Caco-2 (cell line): ENCODE measurements around the gene EPHB3. TPM values are rescaled to one million over a fixed set of nuclear protein-coding genes. Genes with fewer than 3 reads are reported as not detected.

Source experiments
- BruUV-seq: library from RNA; stranded (reverse); fragments of 400-500 nt; replicated peaks from 2 replicates; lab custom pipeline; 2021; lab: Mats Ljungman, UMichigan
- CTCF ChIA-PET: fragments of 300-600 bp; sonication (Branson Sonifier 250); formaldehyde crosslinking; loops from one replicate; lab custom pipeline; 2022; ENCODE audit warnings: antibody characterized with exemption; lab: Charles Lee
- POLR2A ChIA-PET: fragments of 300-600 bp; sonication (Branson Sonifier 250); formaldehyde crosslinking; loops from one replicate; lab custom pipeline; 2022; ENCODE audit warnings: antibody characterized with exemption; lab: Charles Lee
- DNase-seq, 2 experiments: peaks; one replicate each; pipeline versions ENCODE4 v3.0.0 to v3.0.0-alpha.2; 2020 to 2022
- H3K27me3 ChIP-seq: replicated peaks from 2 replicates; pipeline ENCODE4 v1.6.0; 2011; ENCODE audit warnings: low read length; ENCODE audit not compliant: control insufficient read depth, insufficient read depth
- H3K36me3 ChIP-seq: 2 replicates; pipeline ENCODE4 v1.5.1; 2011; ENCODE audit warnings: low read length; ENCODE audit not compliant: control insufficient read depth, insufficient read depth
- H3K4me1 ChIP-seq: fragments of 250-450 bp; sonication (Bioruptor Pico); 2 replicates; pipeline ENCODE4 v1.5.1; 2020; ENCODE audit warnings: mild to moderate bottlenecking
- H3K4me3 ChIP-seq: 2 replicates; pipeline ENCODE4 v1.5.1; 2011; ENCODE audit warnings: low read depth, mild to moderate bottlenecking, control low read depth, low read length
- H3K9me3 ChIP-seq: fragments of 250-450 bp; sonication (Bioruptor Pico); 2 replicates; pipeline ENCODE4 v1.5.1; 2020; ENCODE audit warnings: mild to moderate bottlenecking, moderate library complexity
- H3K27ac Mint-ChIP-seq: one replicate; pipeline ENCODE4 v1.8.0; 2022; ENCODE audit warnings: mixed read lengths; ENCODE audit not compliant: unreplicated experiment
- H3K27me3 Mint-ChIP-seq: one replicate; pipeline ENCODE4 v1.8.0; 2022; ENCODE audit warnings: mixed read lengths; ENCODE audit not compliant: insufficient read depth, unreplicated experiment
- H3K36me3 Mint-ChIP-seq: one replicate; pipeline ENCODE4 v1.8.0; 2022; ENCODE audit warnings: mild to moderate bottlenecking, mixed read lengths; ENCODE audit not compliant: insufficient read depth, unreplicated experiment
- H3K4me1 Mint-ChIP-seq: one replicate; pipeline ENCODE4 v1.8.0; 2022; ENCODE audit warnings: low read depth, mixed read lengths; ENCODE audit not compliant: unreplicated experiment
- H3K4me3 Mint-ChIP-seq: one replicate; pipeline ENCODE4 v1.8.0; 2022; ENCODE audit warnings: mild to moderate bottlenecking, moderate library complexity, mixed read lengths; ENCODE audit not compliant: unreplicated experiment
- H3K9me3 Mint-ChIP-seq: one replicate; pipeline ENCODE4 v1.8.0; 2022; ENCODE audit warnings: mixed read lengths; ENCODE audit not compliant: unreplicated experiment
- CTCF ChIP-seq, 2 experiments: fragments of 200-600 bp in 1 of 2; IDR thresholded peaks; 1 replicate in 1 of 2; 2 replicates in 1 of 2; pipeline versions ENCODE4 v1.5.1 to v1.8.0; 2011 to 2022; ENCODE audit warnings: antibody characterized with exemption in 1 of 2, control low read depth in 1 of 2, inconsistent platforms in 1 of 2, low read depth in 1 of 2, low read length in 1 of 2, mild to moderate bottlenecking in 1 of 2, moderate library complexity in 1 of 2; ENCODE audit not compliant: insufficient read depth in 1 of 2, severe bottlenecking in 1 of 2, unreplicated experiment in 1 of 2
- intact Hi-C: fragments of 100-400 bp; cut with micrococcal nuclease; formaldehyde crosslinking; loops from one replicate; pipeline ENCODE4 v1.10.0; 2022; ENCODE audit not compliant: unreplicated experiment
- total RNA-seq: library from RNA; stranded (reverse); gene quantifications from 2 replicates; pipeline ENCODE4 v1.2.3, GENCODE V29; 2022

The EPHB3 gene
- total RNA-seq, 1 experiment from 2014 or later, result 5.6 TPM

- intact Hi-C loops, result no loop called here
- Mint-ChIP-seq H3K9me3 (no peaks in the 10 kb centered on the region), H3K27me3 (no peaks in the 10 kb centered on the region), H3K27ac (no peak overlapping the region), H3K4me1 (peaks cover 12% of the 10 kb centered on the region), H3K36me3 (no peaks in the 10 kb centered on the region), H3K4me3 (no peak overlapping the region)
- ChIA-PET POLR2A (no interaction called here), CTCF (no interaction called here)
- no peak for DNase-seq
- no peaks in the 10 kb centered on the region; the same call in 1 of the 2 replicates for H3K36me3 ChIP-seq
- no peak overlapping the region for H3K4me3 ChIP-seq
- peaks cover 13% of the 10 kb centered on the region for H3K4me1 ChIP-seq
- no peaks in the 10 kb centered on the region for H3K27me3 ChIP-seq
- no peak for TF ChIP-seq CTCF (IDR thresholded peaks at IDR 0.05; ENCODE audit: insufficient read depth in 1 of 2, low read depth in 1 of 2, low read length in 1 of 2, severe bottlenecking in 1 of 2, unreplicated experiment in 1 of 2)
- H3K9me3 ChIP-seq, result no peaks in the 10 kb centered on the region
- BruUV-seq, result no TSS peak
These were observed 15.1 kb downstream of the EPHB3 start for GRCh38 chr3:184576457-184577240.

- Histone ChIP-seq H3K9me3 (no peaks in the 10 kb centered on the region), H3K27me3 (no peaks in the 10 kb centered on the region), H3K4me3 (no peak overlapping the region), H3K4me1 (peaks cover 22% of the 10 kb centered on the region), H3K36me3 (no peaks in the 10 kb centered on the region; the same call in 1 of the 2 replicates)
- H3K9me3 Mint-ChIP-seq, result no peaks in the 10 kb centered on the region
- intact Hi-C loops, result no loop called here
- TF ChIP-seq CTCF (IDR thresholded peaks at IDR 0.05; ENCODE audit: insufficient read depth in 1 of 2, low read depth in 1 of 2, low read length in 1 of 2, severe bottlenecking in 1 of 2, unreplicated experiment in 1 of 2), result no peak
- peaks cover 15% of the 10 kb centered on the region for H3K4me1 Mint-ChIP-seq
- H3K27me3 Mint-ChIP-seq, result no peaks in the 10 kb centered on the region
- no peak overlapping the region for H3K4me3 Mint-ChIP-seq
- no TSS peak for BruUV-seq
- no peak for DNase-seq
- no peak overlapping the region for H3K27ac Mint-ChIP-seq
- ChIA-PET POLR2A (no interaction called here), CTCF (interaction anchor here (2.5 kb wide), 1 partner anchor 16 kb away, joined by 7 read pairs; the partner anchor contains the start of gene EPHB3)
- H3K36me3 Mint-ChIP-seq, result no peaks in the 10 kb centered on the region
These were observed 16.0 kb downstream of the EPHB3 start for GRCh38 chr3:184577546-184577945.

- no peak for TF ChIP-seq CTCF (IDR thresholded peaks at IDR 0.05; ENCODE audit: insufficient read depth in 1 of 2, low read depth in 1 of 2, low read length in 1 of 2, severe bottlenecking in 1 of 2, unreplicated experiment in 1 of 2)
- no peak overlapping the region for H3K4me3 ChIP-seq
- H3K27me3 ChIP-seq, result no peaks in the 10 kb centered on the region
- ChIA-PET CTCF (interaction anchor here (2.5 kb wide), 1 partner anchor 17 kb away, joined by 7 read pairs; the partner anchor contains the start of gene EPHB3), POLR2A (no interaction called here)
- intact Hi-C loops, result no loop called here
- peaks cover 29% of the 10 kb centered on the region for H3K4me1 ChIP-seq
- H3K4me3 Mint-ChIP-seq, result no peak overlapping the region
- DNase-seq, result no peak
- no peak overlapping the region for H3K27ac Mint-ChIP-seq
- no peaks in the 10 kb centered on the region for H3K9me3 ChIP-seq
- peaks cover 20% of the 10 kb centered on the region for H3K4me1 Mint-ChIP-seq
- no peaks in the 10 kb centered on the region; the same call in 1 of the 2 replicates for H3K36me3 ChIP-seq
- no TSS peak for BruUV-seq
- H3K36me3 Mint-ChIP-seq, result no peaks in the 10 kb centered on the region
- H3K27me3 Mint-ChIP-seq, result no peaks in the 10 kb centered on the region
- no peaks in the 10 kb centered on the region for H3K9me3 Mint-ChIP-seq
These were observed 16.6 kb downstream of the EPHB3 start for GRCh38 chr3:184578218-184578617.
